Cardiac muscle cell (in vitro differentiated cells and primary cell): ENCODE measurements around the gene PITPNC1. TPM values are rescaled to one million over a fixed set of nuclear protein-coding genes. Genes with fewer than 3 reads are reported as not detected.
A peak's percentile ranks its signal among the peaks of the same experiment; 100 is the strongest.

ENCODE experiments used
- DNase-seq, 2 donors: peaks; one replicate each; pipeline versions ENCODE4 v3.0.0 to v3.0.0-alpha.2; 2010 to 2017; ENCODE audit warnings: low read depth in 1 of 2, low spot score in 1 of 2
- H3K27ac ChIP-seq: fragments of 200-600 bp; sonication (generic); 2 replicates; pipeline ENCODE4 v1.5.1; 2016
- H3K27me3 ChIP-seq: fragments of 200-600 bp; sonication (generic); 2 replicates; pipeline ENCODE4 v1.6.0; 2016; ENCODE audit warnings: control low read depth
- H3K36me3 ChIP-seq: fragments of 200-600 bp; sonication (generic); 2 replicates; pipeline ENCODE4 v1.5.1; 2016; ENCODE audit warnings: control low read depth
- H3K4me1 ChIP-seq: fragments of 200-600 bp; sonication (generic); 2 replicates; pipeline ENCODE4 v1.8.1; 2017; ENCODE audit warnings: low read depth, mild to moderate bottlenecking, mixed run types
- H3K4me3 ChIP-seq: fragments of 200-600 bp; sonication (generic); 2 replicates; pipeline ENCODE4 v1.5.1; 2016; ENCODE audit warnings: mild to moderate bottlenecking
- H3K9me3 ChIP-seq: fragments of 200-600 bp; sonication (generic); 2 replicates; pipeline ENCODE4 v1.5.1; 2017; ENCODE audit warnings: low read depth, mild to moderate bottlenecking, control low read depth
- CTCF ChIP-seq: IDR thresholded peaks from 2 replicates; pipeline ENCODE4 v1.5.1; 2012; ENCODE audit warnings: low read depth, mild to moderate bottlenecking, low read length
- polyA plus RNA-seq: library from polyadenylated mRNA; unstranded; fragments of >200 nt; fragmentation: Nextera tagmentation; extraction: Ambion mirVana; gene quantifications from 2 replicates; pipeline ENCODE4 v1.2.1, GENCODE V29; 2016
- total RNA-seq: library from RNA; depleted of rRNA; stranded (reverse); fragments of >200 nt; gene quantifications from 2 replicates; pipeline ENCODE4 v1.2.3, GENCODE V29; 2016

The PITPNC1 gene
- total and polyA plus RNA-seq, 2 experiments from 2014 or later: 4.8 to 5.7 TPM

GRCh38 chr17:67366193-67367157 is 10.6 kb upstream of the PITPNC1 start, which contains the start of gene PSMD12:
Gene PSMD12, minus strand, starts transcription at chr17:67366577. Its CDS starts 58 bp downstream, at chr17:67366519.
- Histone ChIP-seq H3K27ac (peak within 1 kb of the TSS; percentile 87), H3K36me3 (no peaks in the 10 kb centered on the region), H3K4me1 (peaks cover 17% of the 10 kb centered on the region), H3K27me3 (no peaks in the 10 kb centered on the region), H3K4me3 (peak within 1 kb of the TSS; percentile 95), H3K9me3 (no peaks in the 10 kb centered on the region)
- DNase-seq: peak; percentile 94
- no peak for TF ChIP-seq CTCF

- no peak for DNase-seq
- Histone ChIP-seq H3K9me3 (no peaks in the 10 kb centered on the region), H3K27me3 (no peaks in the 10 kb centered on the region), H3K27ac (no peak overlapping the region), H3K4me1 (peaks cover 8% of the 10 kb centered on the region), H3K4me3 (no peak overlapping the region), H3K36me3 (no peaks in the 10 kb centered on the region)
- no peak for TF ChIP-seq CTCF
Measured at GRCh38 chr17:67369676-67370075, 7.4 kb upstream of the PITPNC1 start.

GRCh38 chr17:67372751-67373150 is 4.3 kb upstream of the PITPNC1 start:
- Histone ChIP-seq H3K27ac (no peak overlapping the region), H3K9me3 (no peaks in the 10 kb centered on the region), H3K4me1 (peaks cover 2% of the 10 kb centered on the region), H3K36me3 (no peaks in the 10 kb centered on the region), H3K27me3 (no peaks in the 10 kb centered on the region), H3K4me3 (no peak overlapping the region)
- TF ChIP-seq CTCF: no peak
- DNase-seq: no peak

- Histone ChIP-seq H3K4me3 (no peak overlapping the region), H3K4me1 (peaks cover 2% of the 10 kb centered on the region), H3K36me3 (no peaks in the 10 kb centered on the region), H3K27me3 (no peaks in the 10 kb centered on the region), H3K27ac (no peak overlapping the region), H3K9me3 (no peaks in the 10 kb centered on the region)
- peak; percentile 90 for DNase-seq
- TF ChIP-seq CTCF: peak; percentile 90
Measured at GRCh38 chr17:67374329-67375053, 2.6 kb upstream of the PITPNC1 start.

GRCh38 chr17:67375054-67375427 is 2.0 kb upstream of the PITPNC1 start:
- Histone ChIP-seq H3K4me3 (no peak overlapping the region), H3K27ac (no peak overlapping the region), H3K4me1 (peaks cover 2% of the 10 kb centered on the region), H3K27me3 (no peaks in the 10 kb centered on the region), H3K9me3 (no peaks in the 10 kb centered on the region), H3K36me3 (no peaks in the 10 kb centered on the region)
- DNase-seq: no peak
- TF ChIP-seq CTCF: no peak
